A549 (cell line): ENCODE results near the gene ARL14. TPM values are rescaled to one million over a fixed set of nuclear protein-coding genes. Genes with fewer than 3 reads are reported as not detected.

Experiments used
- ATAC-seq, 2 experiments: fragments of 200-7000 bp in 1 of 2; fragments of >200 bp in 1 of 2; cut with Nextera tagmentation in 1 of 2; cut with Tn5 transposase in 1 of 2; 3 replicates each; pipeline versions ENCODE4 v1.8.0 to v1.9.1; 2018 to 2020; ENCODE audit warnings: mild to moderate bottlenecking in 1 of 2, moderate library complexity in 1 of 2
- CTCF ChIA-PET: fragments of 300-600 bp; sonication (Branson Sonifier 250); formaldehyde crosslinking; extraction: SDS; loops from one replicate; lab custom pipeline; 2021; ENCODE audit warnings: antibody characterized with exemption, inconsistent platforms; lab: Yijun Ruan, JAX
- POLR2A ChIA-PET: fragments of 350-600 bp; formaldehyde crosslinking; extraction: SDS; loops from one replicate; lab custom pipeline; 2021; ENCODE audit warnings: antibody characterized with exemption, inconsistent platforms; lab: Yijun Ruan, JAX
- DNase-seq, 2 experiments: peaks; one replicate each; pipeline versions ENCODE4 v3.0.0 to v3.0.0-alpha.2; 2011 to 2016; ENCODE audit warnings: low read depth in 1 of 2, low spot score in 1 of 2
- FAIRE-seq: peaks from 2 replicates; lab custom pipeline; 2011; peaks lifted over from hg19 to GRCh38; lab: Jason Lieb, UNC
- H3K27ac ChIP-seq, 2 experiments: fragments of >200 bp; sonication (Bioruptor Twin); formaldehyde crosslinking; 3 replicates each; pipeline ENCODE4 v1.5.1; 2016 to 2017
- H3K4me1 ChIP-seq: fragments of >200 bp; sonication (Bioruptor Twin); formaldehyde crosslinking; 3 replicates; pipeline ENCODE4 v1.6.1; 2016
- H3K4me2 ChIP-seq: fragments of >200 bp; sonication (Bioruptor Twin); formaldehyde crosslinking; 3 replicates; pipeline ENCODE4 v1.6.1; 2016
- H3K4me3 ChIP-seq: fragments of >200 bp; sonication (Bioruptor Twin); formaldehyde crosslinking; 3 replicates; pipeline ENCODE4 v1.5.1; 2016
- H3K9me3 ChIP-seq: fragments of >200 bp; sonication (Bioruptor Twin); formaldehyde crosslinking; 3 replicates; pipeline ENCODE4 v1.6.1; 2016
- BHLHE40 ChIP-seq: IDR thresholded peaks from 2 replicates; pipeline ENCODE4 v1.6.1; 2012; ENCODE audit warnings: low read depth, low read length, inconsistent platforms
- CBX8 ChIP-seq: fragments of 200-600 bp; sonication (generic); IDR thresholded peaks from 2 replicates; pipeline ENCODE4 v1.6.1; 2016
- CHD2 ChIP-seq: fragments of 150-350 bp; IDR thresholded peaks from 2 replicates; pipeline ENCODE4 v1.6.1; 2014; ENCODE audit warnings: low read length; ENCODE audit not compliant: partially characterized antibody
- ESRRA ChIP-seq: fragments of 150-350 bp; IDR thresholded peaks from 2 replicates; pipeline ENCODE4 v1.6.1; 2014; ENCODE audit warnings: mild to moderate bottlenecking, low read length, borderline replicate concordance
- FOSL2 ChIP-seq, 2 experiments: fragments of 450-650 bp in 1 of 2; fragments of >200 bp in 1 of 2; sonication (Bioruptor Twin) in 1 of 2; formaldehyde crosslinking; IDR thresholded peaks; 2 replicates each; pipeline versions ENCODE4 v1.5.0 to v1.6.1; 2016 to 2020; ENCODE audit warnings: mild to moderate bottlenecking in 1 of 2, moderate library complexity in 1 of 2
- HDAC2 ChIP-seq: fragments of 200-600 bp; sonication (generic); IDR thresholded peaks from 2 replicates; pipeline ENCODE4 v1.6.1; 2016
- HOXB5 ChIP-seq: fragments of 250-450 bp; sonication (Bioruptor Pico); IDR thresholded peaks from 2 replicates; pipeline ENCODE4 v1.5.0; 2020; ENCODE audit warnings: mild to moderate bottlenecking, moderate library complexity
- MAFK ChIP-seq: fragments of 450-650 bp; IDR thresholded peaks from 2 replicates; pipeline ENCODE4 v1.6.1; 2014; ENCODE audit not compliant: partially characterized antibody
- MAZ ChIP-seq: fragments of 150-350 bp; IDR thresholded peaks from 2 replicates; pipeline ENCODE4 v1.6.1; 2014; ENCODE audit warnings: antibody characterized with exemption, low read depth, low read length, borderline replicate concordance
- NFE2L2 ChIP-seq: fragments of 150-350 bp; conservative IDR thresholded peaks from 2 replicates; pipeline ENCODE4 v1.6.1; 2014; ENCODE audit warnings: low read length
- PHF8 ChIP-seq: fragments of 200-600 bp; sonication (generic); IDR thresholded peaks from 2 replicates; pipeline ENCODE4 v1.6.1; 2016; ENCODE audit warnings: low read depth, mild to moderate bottlenecking, antibody characterized with exemption, moderate library complexity, borderline replicate concordance
- POLR2AphosphoS2 ChIP-seq: conservative IDR thresholded peaks from 2 replicates; pipeline ENCODE4 v1.6.1; 2012; ENCODE audit warnings: low read length, improper control_type of control experiment, inconsistent platforms
- RAD21 ChIP-seq, 2 experiments: fragments of >200 bp in 1 of 2; sonication (Bioruptor Twin) in 1 of 2; formaldehyde crosslinking in 1 of 2; IDR thresholded peaks in 1 of 2; conservative IDR thresholded peaks in 1 of 2; 2 replicates in 1 of 2; 3 replicates in 1 of 2; pipeline ENCODE4 v1.6.1; 2012 to 2018; ENCODE audit warnings: inconsistent platforms in 1 of 2
- SREBF2 ChIP-seq: fragments of 450-650 bp; IDR thresholded peaks from 2 replicates; pipeline ENCODE4 v1.6.1; 2014; ENCODE audit warnings: mild to moderate bottlenecking, moderate library complexity
- TFCP2L1 ChIP-seq: fragments of 250-450 bp; sonication (Bioruptor Pico); IDR thresholded peaks from 2 replicates; pipeline ENCODE4 v1.5.0; 2021; ENCODE audit warnings: mild to moderate bottlenecking
- ZC3H11A ChIP-seq: fragments of 450-650 bp; IDR thresholded peaks from 2 replicates; pipeline ENCODE4 v1.6.1; 2014; ENCODE audit warnings: antibody characterized with exemption, mild to moderate bottlenecking
- ZNF302 ChIP-seq: fragments of 250-450 bp; sonication (Bioruptor Pico); IDR thresholded peaks from 2 replicates; pipeline ENCODE4 v1.9.0; 2021; ENCODE audit warnings: inconsistent platforms, mild to moderate bottlenecking, moderate library complexity
- ZSCAN20 ChIP-seq: fragments of 250-450 bp; sonication (Bioruptor Pico); IDR thresholded peaks from 2 replicates; pipeline ENCODE4 v1.8.0; 2022; ENCODE audit warnings: mild to moderate bottlenecking, moderate library complexity
- WGBS: methylation state at CpG from one replicate; pipeline ENCODE4 v1.1.6; 2017; ENCODE audit errors: missing lambda C conversion rate; 5-methylcytosine and 5-hydroxymethylcytosine counted together
- polyA plus RNA-seq, 4 experiments: library from polyadenylated mRNA; depleted of rRNA in 3 of 4; stranded (reverse); fragments of >200 nt; fragmentation: RNase III in 1 of 4; extraction: RNeasy Plus Mini Kit Qiagen cat#74134 plus additional on column Dnase treatment in 1 of 4; gene quantifications; 2 replicates in 3 of 4; 3 replicates in 1 of 4; pipeline ENCODE4 v1.2.3, GENCODE V29; 2011 to 2017
- TF ChIP-seq, protein P1 (sequence below): fragments of 150-350 bp; IDR thresholded peaks from 2 replicates; pipeline ENCODE4 v1.6.1; 2014; ENCODE audit warnings: low read depth, mild to moderate bottlenecking, low read length
- TF ChIP-seq, protein P2 (sequence below): fragments of >200 bp; sonication (Bioruptor Twin); formaldehyde crosslinking; IDR thresholded peaks from 3 replicates; pipeline ENCODE4 v1.5.1; 2016

ARL14 gene
- polyA plus RNA-seq, 2 of the 4 experiments (the other 2 are of a cell fraction), result 0.14 to 0.44 TPM

DNA sequence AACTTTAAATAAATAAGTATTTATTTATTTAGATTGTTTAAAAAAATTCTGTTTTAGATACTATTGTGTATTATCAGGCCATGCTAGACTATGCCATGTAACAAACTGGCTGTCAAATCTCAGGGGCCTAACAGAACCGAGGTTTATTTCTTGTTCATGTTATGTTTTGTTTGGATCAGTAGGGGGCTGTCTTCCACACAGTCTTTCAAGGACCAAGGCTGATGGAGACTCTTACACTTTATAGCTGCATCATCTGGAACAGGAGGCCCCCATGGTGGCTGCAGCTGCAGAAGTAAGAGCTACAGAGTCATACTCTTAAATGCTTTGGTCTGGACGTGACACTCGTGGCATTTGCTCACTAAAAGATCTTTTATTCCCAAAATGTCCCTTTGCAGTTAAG is 33.0 kb upstream of the ARL14 start:
- FAIRE-seq, result no peak
- Histone ChIP-seq H3K4me3 (no peak overlapping the region), H3K4me2 (no peak overlapping the region)
- CTCF ChIA-PET, result no interaction called here
- WGBS, result 73% methylated on average over 3 of the region's 3 CpGs
- no peak for TF ChIP-seq PHF8
- TF ChIP-seq HDAC2, result no peak
- TF ChIP-seq, all 56 proteins: peak for 0
- no peak overlapping the region for H3K27ac ChIP-seq
- DNase-seq (no peak), ATAC-seq (peak in 1 of 2 experiments; percentile 61; a peak in 3 of 6 replicates)
- H3K4me1 ChIP-seq, result no peaks in the 10 kb centered on the region
- H3K9me3 ChIP-seq, result no peaks in the 10 kb centered on the region
- POLR2A ChIA-PET, result no interaction called here

DNA sequence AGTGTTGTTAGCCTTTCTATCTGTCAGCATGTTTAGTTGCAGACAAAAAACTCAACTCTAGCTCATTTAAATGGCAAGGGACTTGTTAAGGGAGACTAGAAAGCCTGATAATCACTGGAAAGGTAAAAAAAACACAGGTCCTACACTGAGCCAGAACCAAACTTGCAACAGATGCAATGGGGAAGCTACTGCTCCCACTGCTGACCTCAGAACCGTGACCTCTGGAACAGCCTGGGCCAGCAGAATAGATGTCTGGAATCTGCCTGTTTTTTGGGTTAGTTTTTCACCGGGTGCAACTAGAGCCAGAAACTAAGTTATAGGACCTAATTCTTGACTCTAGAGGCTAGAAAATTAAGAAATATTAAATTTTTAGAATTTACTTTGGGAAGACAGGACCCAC is 32.5 kb upstream of the ARL14 start:
- H3K4me2 ChIP-seq, result no peak overlapping the region
- FAIRE-seq, result no peak
- WGBS, result 84% methylated on average over 2 of the region's 2 CpGs
- no peak overlapping the region for H3K4me3 ChIP-seq
- no peaks in the 10 kb centered on the region for H3K9me3 ChIP-seq
- no peak for TF ChIP-seq BHLHE40
- no peak for TF ChIP-seq ESRRA
- TF ChIP-seq NFE2L2, result no peak
- TF ChIP-seq, protein P1, sequence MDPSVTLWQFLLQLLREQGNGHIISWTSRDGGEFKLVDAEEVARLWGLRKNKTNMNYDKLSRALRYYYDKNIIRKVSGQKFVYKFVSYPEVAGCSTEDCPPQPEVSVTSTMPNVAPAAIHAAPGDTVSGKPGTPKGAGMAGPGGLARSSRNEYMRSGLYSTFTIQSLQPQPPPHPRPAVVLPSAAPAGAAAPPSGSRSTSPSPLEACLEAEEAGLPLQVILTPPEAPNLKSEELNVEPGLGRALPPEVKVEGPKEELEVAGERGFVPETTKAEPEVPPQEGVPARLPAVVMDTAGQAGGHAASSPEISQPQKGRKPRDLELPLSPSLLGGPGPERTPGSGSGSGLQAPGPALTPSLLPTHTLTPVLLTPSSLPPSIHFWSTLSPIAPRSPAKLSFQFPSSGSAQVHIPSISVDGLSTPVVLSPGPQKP, result no peak
- no peak for TF ChIP-seq FOSL2 (IDR thresholded peaks at IDR 0.05)
- TF ChIP-seq FOSL2 (CRISPR knock-in tag; IDR thresholded peaks at IDR 0.05), result no peak
- TF ChIP-seq SREBF2, result no peak
- TF ChIP-seq TFCP2L1 (CRISPR knock-in tag), result no peak
- TF ChIP-seq POLR2AphosphoS2, result no peak
- no peak for TF ChIP-seq ZC3H11A
- ChIA-PET CTCF (no interaction called here), POLR2A (no interaction called here)
- no peaks in the 10 kb centered on the region for H3K4me1 ChIP-seq
- no peak for ATAC-seq
- DNase-seq, result no peak
- no peak overlapping the region for H3K27ac ChIP-seq

DNA sequence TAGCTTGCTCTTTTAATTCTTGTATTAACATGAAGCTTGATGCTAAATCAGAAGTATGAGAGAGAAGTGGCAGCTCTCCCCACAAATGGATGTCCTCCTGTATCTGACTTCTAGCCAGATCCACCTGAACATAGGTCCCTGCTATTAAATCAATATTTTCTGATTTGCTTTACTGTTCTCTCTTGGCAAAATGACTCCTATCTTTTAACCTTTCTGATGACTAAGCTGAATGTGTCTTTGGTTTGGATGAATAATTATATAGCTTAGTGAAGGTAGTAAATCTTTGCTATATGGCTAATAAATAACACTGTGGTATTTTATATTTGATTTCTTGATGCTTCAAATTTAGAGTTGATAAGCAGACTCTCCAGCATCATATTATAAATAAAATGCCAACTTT is 28.3 kb upstream of the ARL14 start:
- CTCF ChIA-PET, result interaction anchor here (0.6 to 1.4 kb wide), 3 partner anchors 12 to 294 kb away, joined by 3 to 5 read pairs (median 4); no protein-coding TSS in a partner anchor
- no peak for FAIRE-seq
- DNase-seq, result no peak

DNA sequence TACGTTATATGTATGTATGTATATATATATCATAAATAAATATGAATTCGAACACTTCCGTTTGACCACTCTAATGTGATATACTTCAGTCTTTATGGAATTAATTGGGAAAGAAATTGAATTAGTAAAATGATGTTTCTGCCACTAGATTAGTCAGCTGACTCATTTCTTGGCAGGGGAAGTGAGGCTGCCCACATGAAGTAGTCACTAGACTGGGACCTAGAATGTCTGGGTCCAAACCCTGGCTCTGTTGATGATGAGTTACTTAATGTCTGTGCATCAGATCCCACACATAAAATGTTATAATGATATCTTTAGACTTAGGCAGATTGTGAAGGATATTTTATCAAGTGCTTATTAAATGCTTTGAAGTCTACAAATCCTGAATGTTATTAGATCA is 27.4 kb upstream of the ARL14 start:
- Histone ChIP-seq H3K9me3 (no peaks in the 10 kb centered on the region), H3K4me2 (no peak overlapping the region), H3K4me3 (no peak overlapping the region), H3K27ac (no peak overlapping the region), H3K4me1 (no peaks in the 10 kb centered on the region)
- CTCF ChIA-PET, result interaction anchor here (1.1 kb wide), 1 partner anchor 293 kb away, joined by 3 read pairs; no protein-coding TSS in a partner anchor
- DNase-seq (no peak), FAIRE-seq (no peak), ATAC-seq (no peak)
- 88% methylated on average over 3 of the region's 3 CpGs for WGBS
- TF ChIP-seq ESRRA, result no peak
- POLR2A ChIA-PET, result no interaction called here

More for the DNA sequence above, 28.3 kb upstream of the ARL14 start:
- Histone ChIP-seq H3K9me3 (no peaks in the 10 kb centered on the region), H3K4me1 (no peaks in the 10 kb centered on the region), H3K4me3 (no peak overlapping the region), H3K4me2 (no peak overlapping the region), H3K27ac (no peak overlapping the region)
- TF ChIP-seq, protein P1, result no peak
- peak; percentile 75 for TF ChIP-seq MAFK
- POLR2A ChIA-PET, result no interaction called here
- no peak for ATAC-seq

DNA sequence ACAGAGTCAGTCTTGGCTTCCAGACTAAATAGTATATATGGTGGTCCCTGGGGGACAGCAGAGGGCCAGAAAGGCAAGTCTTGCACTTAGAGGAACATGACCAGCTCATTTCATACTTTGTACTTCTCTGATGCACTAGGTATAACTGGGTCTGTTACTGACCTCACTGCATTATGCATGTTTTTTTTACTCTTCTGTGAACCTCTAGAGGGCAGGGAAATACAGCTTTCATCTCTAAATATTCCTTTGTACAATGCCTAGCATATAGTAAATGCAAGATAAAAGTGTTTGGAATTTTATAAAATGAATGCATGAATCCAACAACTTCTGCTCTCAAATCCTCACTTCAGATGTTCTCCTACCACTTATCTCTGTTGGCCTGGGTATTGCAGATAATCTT is 23.4 kb upstream of the ARL14 start:
- ATAC-seq (peak in 1 of 2 experiments; percentile 59; a peak in 2 of 6 replicates), DNase-seq (no peak), FAIRE-seq (no peak)
- ChIA-PET POLR2A (no interaction called here), CTCF (interaction anchor here (0.9 to 2.3 kb wide), 4 partner anchors 11 to 287 kb away, joined by 3 to 7 read pairs (median 3); no protein-coding TSS in a partner anchor)
- Histone ChIP-seq H3K4me3 (no peak overlapping the region), H3K4me1 (no peaks in the 10 kb centered on the region), H3K4me2 (no peak overlapping the region), H3K9me3 (no peaks in the 10 kb centered on the region), H3K27ac (no peak overlapping the region)
- TF ChIP-seq CHD2, result no peak
- no peak for TF ChIP-seq ZNF302 (CRISPR knock-in tag)
- no peak for TF ChIP-seq FOSL2 (IDR thresholded peaks at IDR 0.05)
- no peak for TF ChIP-seq FOSL2 (CRISPR knock-in tag; IDR thresholded peaks at IDR 0.05)
- no peak for TF ChIP-seq HOXB5 (CRISPR knock-in tag)
- peak in 1 of 2 experiments; percentile 42; a peak in 2 of 5 replicates for TF ChIP-seq RAD21 (conservative IDR thresholded peaks at IDR 0.05 in 1 of 2, IDR thresholded peaks at IDR 0.05 in 1 of 2)
- no peak for TF ChIP-seq MAZ
- TF ChIP-seq, protein P2, sequence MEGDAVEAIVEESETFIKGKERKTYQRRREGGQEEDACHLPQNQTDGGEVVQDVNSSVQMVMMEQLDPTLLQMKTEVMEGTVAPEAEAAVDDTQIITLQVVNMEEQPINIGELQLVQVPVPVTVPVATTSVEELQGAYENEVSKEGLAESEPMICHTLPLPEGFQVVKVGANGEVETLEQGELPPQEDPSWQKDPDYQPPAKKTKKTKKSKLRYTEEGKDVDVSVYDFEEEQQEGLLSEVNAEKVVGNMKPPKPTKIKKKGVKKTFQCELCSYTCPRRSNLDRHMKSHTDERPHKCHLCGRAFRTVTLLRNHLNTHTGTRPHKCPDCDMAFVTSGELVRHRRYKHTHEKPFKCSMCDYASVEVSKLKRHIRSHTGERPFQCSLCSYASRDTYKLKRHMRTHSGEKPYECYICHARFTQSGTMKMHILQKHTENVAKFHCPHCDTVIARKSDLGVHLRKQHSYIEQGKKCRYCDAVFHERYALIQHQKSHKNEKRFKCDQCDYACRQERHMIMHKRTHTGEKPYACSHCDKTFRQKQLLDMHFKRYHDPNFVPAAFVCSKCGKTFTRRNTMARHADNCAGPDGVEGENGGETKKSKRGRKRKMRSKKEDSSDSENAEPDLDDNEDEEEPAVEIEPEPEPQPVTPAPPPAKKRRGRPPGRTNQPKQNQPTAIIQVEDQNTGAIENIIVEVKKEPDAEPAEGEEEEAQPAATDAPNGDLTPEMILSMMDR, result peak; percentile 29; the same call in 2 of the 3 replicates
- no peak for TF ChIP-seq ZSCAN20 (CRISPR knock-in tag)
- TF ChIP-seq CBX8, result no peak
